Sigmoid colon (tissue), 7 donors: Measurements from ENCODE around the gene SP9. TPM values are rescaled to one million over a fixed set of nuclear protein-coding genes. Genes with fewer than 3 reads are reported as not detected.

Experiments used
- DNase-seq: peaks from one replicate; pipeline ENCODE4 v3.0.0-alpha.2; 2019
- H3K27ac ChIP-seq, 4 donors: fragments of 200-600 bp; sonication (generic); one replicate each; pipeline ENCODE4 v1.5.1; 2016 to 2019; ENCODE audit warnings: mild to moderate bottlenecking in 1 of 4
- H3K27me3 ChIP-seq, 3 donors: fragments of 200-600 bp; sonication (generic); one replicate each; pipeline ENCODE4 v1.5.1; 2019; ENCODE audit warnings: mild to moderate bottlenecking in 1 of 3
- H3K36me3 ChIP-seq, 4 donors: fragments of 200-600 bp; sonication (generic); one replicate each; pipeline ENCODE4 v1.5.1; 2016 to 2019
- H3K4me1 ChIP-seq, 4 donors: fragments of 200-600 bp; sonication (generic); one replicate each; pipeline ENCODE4 v1.5.1; 2017 to 2019
- H3K4me3 ChIP-seq, 4 donors: fragments of 200-600 bp; sonication (generic); one replicate each; pipeline ENCODE4 v1.5.1; 2017 to 2019; ENCODE audit warnings: mild to moderate bottlenecking in 2 of 4, moderate library complexity in 1 of 4
- H3K9me3 ChIP-seq, 4 donors: fragments of 200-600 bp in 3 of 4; sonication (generic) in 3 of 4; one replicate each; pipeline versions ENCODE4 v1.5.1 to v1.6.1; 2013 to 2019
- CTCF ChIP-seq, 4 experiments: fragments of 450-650 bp in 3 of 4; fragments of 200-600 bp in 1 of 4; IDR thresholded peaks; one replicate each; pipeline ENCODE4 v1.5.1; 2016 to 2019; ENCODE audit warnings: antibody characterized with exemption in 4 of 4, mild to moderate bottlenecking in 3 of 4, moderate library complexity in 2 of 4
- EP300 ChIP-seq, 4 donors: sonication (generic); formaldehyde crosslinking; IDR thresholded peaks; one replicate each; pipeline ENCODE4 v1.6.1; 2017; ENCODE audit warnings: antibody characterized with exemption in 4 of 4
- POLR2A ChIP-seq, 2 donors: fragments of 450-650 bp; IDR thresholded peaks; one replicate each; pipeline ENCODE4 v1.6.1; 2016; ENCODE audit warnings: antibody characterized with exemption in 2 of 2, mild to moderate bottlenecking in 2 of 2, moderate library complexity in 2 of 2
- POLR2AphosphoS5 ChIP-seq, 4 donors: sonication (generic); formaldehyde crosslinking; IDR thresholded peaks; one replicate each; pipeline ENCODE4 v1.6.1; 2017; ENCODE audit warnings: antibody characterized with exemption in 4 of 4
- WGBS, 2 donors: extraction: QIAGEN DNeasy Blood & Tissue Kit; methylation state at CpG; one replicate each; pipeline ENCODE4 v1.1.7; 2013; 5-methylcytosine and 5-hydroxymethylcytosine counted together
- intact Hi-C: fragments of 100-400 bp; cut with DNase I; formaldehyde crosslinking; loops from one replicate; pipeline ENCODE4 v1.15.1; 2023
- polyA plus RNA-seq, 3 donors: library from polyadenylated mRNA; stranded (reverse); fragments of 200-250 nt; gene quantifications; one replicate each; pipeline ENCODE4 v1.2.3, GENCODE V29; 2013
- total RNA-seq, 4 donors: library from RNA; depleted of rRNA; stranded (reverse); fragments of >200 nt; gene quantifications; one replicate each; pipeline ENCODE4 v1.1.0, GENCODE V29; 2016
- donor health status: healthy with polysubstance abuse.
- donor health status: Bipolar disorder and iron deficiency.
- donor health status: healthy.

Gene SP9
- total and polyA plus RNA-seq, 7 donors = not detected

- Histone ChIP-seq H3K9me3 (no peaks in the 10 kb centered on the region), H3K4me3 (peak overlapping the region in 3 of 4 donors; percentile 27 to 43 (median 42)), H3K27ac (no peak overlapping the region), H3K36me3 (no peaks in the 10 kb centered on the region), H3K27me3 (peaks cover 52 to 66% (median 55%) of the 10 kb centered on the region in 3 donors), H3K4me1 (peaks cover 0 to 34% (median 28%) of the 10 kb centered on the region in 4 donors)
- no peak for TF ChIP-seq POLR2AphosphoS5 (IDR thresholded peaks at IDR 0.05)
- TF ChIP-seq EP300 (IDR thresholded peaks at IDR 0.05) = no peak
- TF ChIP-seq POLR2A (IDR thresholded peaks at IDR 0.05) = no peak
- TF ChIP-seq CTCF (IDR thresholded peaks at IDR 0.05) = no peak
- WGBS, 2 donors = 1 to 2% methylated on average over 63 of the region's 63 CpGs
- intact Hi-C loops = no loop called here
- no peak for DNase-seq
These were observed 8.4 kb upstream of the SP9 start for GRCh38 chr2:174326161-174327020.

- Histone ChIP-seq H3K9me3 (no peaks in the 10 kb centered on the region), H3K4me3 (peak overlapping the region in 2 of 4 donors; percentile 42 to 43), H3K36me3 (no peaks in the 10 kb centered on the region), H3K27ac (no peak overlapping the region), H3K27me3 (peaks cover 60 to 74% (median 64%) of the 10 kb centered on the region in 3 donors), H3K4me1 (peaks cover 0 to 34% (median 29%) of the 10 kb centered on the region in 4 donors)
- no peak for DNase-seq
- 4% methylated on average over 41 of the region's 41 CpGs for WGBS, 2 donors
- TF ChIP-seq EP300 (IDR thresholded peaks at IDR 0.05) = no peak
- no peak for TF ChIP-seq POLR2AphosphoS5 (IDR thresholded peaks at IDR 0.05)
- no peak for TF ChIP-seq CTCF (IDR thresholded peaks at IDR 0.05)
- no peak for TF ChIP-seq POLR2A (IDR thresholded peaks at IDR 0.05)
- intact Hi-C loops = no loop called here
These were observed 7.5 kb upstream of the SP9 start for GRCh38 chr2:174327021-174327840.

- TF ChIP-seq POLR2A (IDR thresholded peaks at IDR 0.05) = no peak
- intact Hi-C loops = no loop called here
- 16 to 19% methylated on average over 6 of the region's 6 CpGs for WGBS, 2 donors
- Histone ChIP-seq H3K4me3 (no peak overlapping the region), H3K36me3 (no peaks in the 10 kb centered on the region), H3K9me3 (no peaks in the 10 kb centered on the region), H3K27ac (no peak overlapping the region), H3K27me3 (peaks cover 65 to 75% (median 69%) of the 10 kb centered on the region in 3 donors), H3K4me1 (peaks cover 0 to 36% (median 31%) of the 10 kb centered on the region in 4 donors)
- no peak for DNase-seq
These were observed 7.0 kb upstream of the SP9 start for GRCh38 chr2:174327841-174328113.

- WGBS, 2 donors = 4 to 5% methylated on average over 44 of the region's 44 CpGs
- no peak overlapping the region for H3K4me3 ChIP-seq
- no peak for DNase-seq
These were observed 6.4 kb upstream of the SP9 start for GRCh38 chr2:174328114-174328960.

More at GRCh38 chr2:174328114-174328960, 6.4 kb upstream of the SP9 start:
- Histone ChIP-seq H3K4me1 (peaks cover 0 to 41% (median 34%) of the 10 kb centered on the region in 4 donors), H3K27ac (no peak overlapping the region), H3K9me3 (no peaks in the 10 kb centered on the region), H3K36me3 (no peaks in the 10 kb centered on the region), H3K27me3 (peaks cover 69 to 76% (median 75%) of the 10 kb centered on the region in 3 donors)
- intact Hi-C loops = no loop called here
- no peak for TF ChIP-seq POLR2AphosphoS5 (IDR thresholded peaks at IDR 0.05)
- TF ChIP-seq POLR2A (IDR thresholded peaks at IDR 0.05) = no peak
- no peak for TF ChIP-seq EP300 (IDR thresholded peaks at IDR 0.05)
- TF ChIP-seq CTCF (IDR thresholded peaks at IDR 0.05) = no peak
